ENCODE results near the gene KCNQ2. TPM values are rescaled to one million over a fixed set of nuclear protein-coding genes. Genes with fewer than 3 reads are reported as not detected.

KCNQ2 gene
- total RNA-seq, 1 donor from 2014 or later = 11.5 TPM

DNA sequence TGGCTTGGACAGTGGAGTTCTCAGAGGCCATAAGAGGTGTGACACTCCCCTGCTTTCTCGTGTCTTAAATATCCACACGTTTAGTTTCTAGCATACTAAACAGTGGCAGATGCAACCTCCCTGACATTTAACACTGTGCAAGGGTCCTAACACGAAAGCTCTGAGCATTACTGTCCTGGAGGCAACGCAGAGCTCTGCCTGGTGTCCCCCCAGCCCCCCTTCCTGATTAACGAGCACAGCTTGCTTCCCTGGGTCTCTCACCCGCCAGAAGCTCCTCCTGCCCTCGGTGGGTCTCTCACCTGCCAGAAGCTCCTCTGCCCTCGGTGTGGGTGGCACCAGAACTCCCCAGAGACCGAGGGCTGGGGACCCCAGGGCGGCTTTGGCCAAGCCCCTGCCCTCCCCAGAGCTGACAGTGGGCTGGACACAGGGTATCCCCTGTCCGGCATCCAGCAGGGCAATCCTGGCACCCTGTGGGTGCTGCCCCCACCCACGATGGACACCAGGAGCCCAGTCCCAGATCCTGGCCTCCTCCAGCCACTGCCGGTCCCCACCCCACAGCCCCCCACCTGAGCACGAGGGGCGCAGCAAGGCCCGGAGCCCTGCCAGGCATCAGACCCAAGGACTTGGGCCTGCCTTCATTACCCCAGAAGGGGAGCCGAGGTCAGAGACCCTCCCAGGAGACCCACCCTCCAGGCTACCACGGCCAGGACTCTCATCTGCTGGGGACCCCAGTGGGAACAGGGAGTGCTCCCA, 12.4 kb upstream of the KCNQ2 start:
- H3K27me3 ChIP-seq (ENCODE audit: insufficient read depth, low read length) = peaks cover 7% of the 10 kb centered on the region
- H3K27me3 Mint-ChIP-seq (ENCODE audit: low read depth, unreplicated experiment) = peaks cover 39% of the 10 kb centered on the region
- FAIRE-seq = no peak

DNA sequence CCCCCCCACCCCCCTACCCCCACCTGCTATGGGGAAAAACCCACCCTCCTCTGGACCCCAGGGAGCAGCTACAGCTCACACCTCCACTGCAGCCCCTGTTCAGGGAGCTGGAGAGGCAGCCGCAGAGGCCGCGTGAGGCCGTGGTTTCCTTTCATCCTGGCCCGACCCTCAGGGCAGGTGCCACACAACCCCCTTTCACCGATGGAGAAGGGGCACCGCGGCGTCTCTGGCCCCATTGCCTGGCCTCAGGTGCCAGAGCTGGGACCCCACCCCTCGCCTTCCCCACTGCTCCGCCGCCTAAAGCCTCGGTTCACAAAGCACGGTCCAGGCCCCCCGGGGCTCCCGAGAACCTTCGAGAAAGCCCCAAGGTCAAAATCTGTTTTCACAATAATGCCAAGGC, 11.8 kb upstream of the KCNQ2 start:
- Histone ChIP-seq H3K79me2 (ENCODE audit: insufficient read depth, low read length) (no peaks in the 10 kb centered on the region), H3K4me3 (ENCODE audit: insufficient read depth, low read depth, low read length) (no peak overlapping the region), H3K27ac (ENCODE audit: low read depth, low read length) (no peak overlapping the region), H2AFZ (ENCODE audit: low read depth, low read length) (no peak overlapping the region), H3K9ac (ENCODE audit: low read length) (no peak overlapping the region), H3K27me3 (ENCODE audit: insufficient read depth, low read length) (peaks cover 7% of the 10 kb centered on the region), H3K4me2 (ENCODE audit: low read length) (no peak overlapping the region), H3K9me3 (ENCODE audit: insufficient read depth, low read depth, low read length) (no peaks in the 10 kb centered on the region), H3K4me1 (ENCODE audit: insufficient read depth, low read length) (peaks cover 3% of the 10 kb centered on the region), H3K36me3 (ENCODE audit: insufficient read depth, low read length) (no peaks in the 10 kb centered on the region), H4K20me1 (ENCODE audit: insufficient read depth, low read length) (peaks cover 7% of the 10 kb centered on the region)
- Mint-ChIP-seq H3K4me3 (ENCODE audit: unreplicated experiment) (no peak overlapping the region), H3K9me3 (ENCODE audit: unreplicated experiment) (peaks cover 2% of the 10 kb centered on the region), H3K36me3 (ENCODE audit: low read depth, unreplicated experiment) (peaks cover 2% of the 10 kb centered on the region), H3K27me3 (ENCODE audit: low read depth, unreplicated experiment) (peaks cover 37% of the 10 kb centered on the region), H3K27ac (ENCODE audit: unreplicated experiment) (no peak overlapping the region), H3K4me1 (ENCODE audit: low read depth, unreplicated experiment) (no peaks in the 10 kb centered on the region)
- DNase-seq (ENCODE audit: low read depth) = no peak
- TF ChIP-seq, protein P1, sequence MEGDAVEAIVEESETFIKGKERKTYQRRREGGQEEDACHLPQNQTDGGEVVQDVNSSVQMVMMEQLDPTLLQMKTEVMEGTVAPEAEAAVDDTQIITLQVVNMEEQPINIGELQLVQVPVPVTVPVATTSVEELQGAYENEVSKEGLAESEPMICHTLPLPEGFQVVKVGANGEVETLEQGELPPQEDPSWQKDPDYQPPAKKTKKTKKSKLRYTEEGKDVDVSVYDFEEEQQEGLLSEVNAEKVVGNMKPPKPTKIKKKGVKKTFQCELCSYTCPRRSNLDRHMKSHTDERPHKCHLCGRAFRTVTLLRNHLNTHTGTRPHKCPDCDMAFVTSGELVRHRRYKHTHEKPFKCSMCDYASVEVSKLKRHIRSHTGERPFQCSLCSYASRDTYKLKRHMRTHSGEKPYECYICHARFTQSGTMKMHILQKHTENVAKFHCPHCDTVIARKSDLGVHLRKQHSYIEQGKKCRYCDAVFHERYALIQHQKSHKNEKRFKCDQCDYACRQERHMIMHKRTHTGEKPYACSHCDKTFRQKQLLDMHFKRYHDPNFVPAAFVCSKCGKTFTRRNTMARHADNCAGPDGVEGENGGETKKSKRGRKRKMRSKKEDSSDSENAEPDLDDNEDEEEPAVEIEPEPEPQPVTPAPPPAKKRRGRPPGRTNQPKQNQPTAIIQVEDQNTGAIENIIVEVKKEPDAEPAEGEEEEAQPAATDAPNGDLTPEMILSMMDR (IDR thresholded peaks at IDR 0.05; ENCODE audit: insufficient read depth, low read depth, low read length) = no peak
- FAIRE-seq = no peak

More for the DNA sequence above, 12.4 kb upstream of the KCNQ2 start:
- H3K36me3 Mint-ChIP-seq (ENCODE audit: low read depth, unreplicated experiment) = peaks cover 2% of the 10 kb centered on the region
- Histone ChIP-seq H3K4me2 (ENCODE audit: low read length) (no peak overlapping the region), H3K36me3 (ENCODE audit: insufficient read depth, low read length) (no peaks in the 10 kb centered on the region), H2AFZ (ENCODE audit: low read depth, low read length) (no peak overlapping the region), H4K20me1 (ENCODE audit: insufficient read depth, low read length) (peaks cover 7% of the 10 kb centered on the region), H3K4me3 (ENCODE audit: insufficient read depth, low read depth, low read length) (no peak overlapping the region), H3K79me2 (ENCODE audit: insufficient read depth, low read length) (no peaks in the 10 kb centered on the region), H3K9me3 (ENCODE audit: insufficient read depth, low read depth, low read length) (no peaks in the 10 kb centered on the region), H3K4me1 (ENCODE audit: insufficient read depth, low read length) (peaks cover 3% of the 10 kb centered on the region), H3K27ac (ENCODE audit: low read depth, low read length) (no peak overlapping the region), H3K9ac (ENCODE audit: low read length) (no peak overlapping the region)
- H3K9me3 Mint-ChIP-seq (ENCODE audit: unreplicated experiment) = peaks cover 2% of the 10 kb centered on the region
- no peak overlapping the region for H3K4me3 Mint-ChIP-seq (ENCODE audit: unreplicated experiment)
- TF ChIP-seq, protein P1 (IDR thresholded peaks at IDR 0.05; ENCODE audit: insufficient read depth, low read depth, low read length) = no peak
- no peak for TF ChIP-seq EZH2 (IDR thresholded peaks at IDR 0.05; ENCODE audit: insufficient read depth, low read length)
- no peak for DNase-seq (ENCODE audit: low read depth)
- no peaks in the 10 kb centered on the region for H3K4me1 Mint-ChIP-seq (ENCODE audit: low read depth, unreplicated experiment)
- no peak overlapping the region for H3K27ac Mint-ChIP-seq (ENCODE audit: unreplicated experiment)

DNA sequence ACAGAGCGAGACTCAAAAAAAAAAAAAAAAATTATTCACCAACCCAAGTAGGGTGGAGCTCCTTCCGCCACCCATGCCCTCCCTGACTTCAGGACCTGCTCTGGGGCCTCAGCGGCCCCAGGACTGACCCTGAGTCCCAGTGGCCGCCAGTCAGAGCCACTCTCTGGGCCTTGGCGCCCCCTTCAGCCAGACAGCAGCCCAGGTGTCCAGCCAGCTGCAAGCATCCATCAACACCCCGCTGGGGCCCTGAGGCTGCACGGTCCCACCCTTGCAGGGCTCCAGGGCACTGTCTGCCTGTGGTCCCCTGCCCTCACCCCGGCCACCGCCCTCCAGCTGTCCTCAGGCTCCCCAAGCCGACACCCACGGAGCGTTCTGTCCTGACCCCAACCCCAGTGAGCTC, 11.4 kb upstream of the KCNQ2 start:
- FAIRE-seq = no peak
- Histone ChIP-seq H3K4me2 (ENCODE audit: low read length) (no peak overlapping the region), H4K20me1 (ENCODE audit: insufficient read depth, low read length) (peaks cover 7% of the 10 kb centered on the region), H2AFZ (ENCODE audit: low read depth, low read length) (no peak overlapping the region), H3K27ac (ENCODE audit: low read depth, low read length) (no peak overlapping the region), H3K9ac (ENCODE audit: low read length) (no peak overlapping the region), H3K4me3 (ENCODE audit: insufficient read depth, low read depth, low read length) (no peak overlapping the region), H3K9me3 (ENCODE audit: insufficient read depth, low read depth, low read length) (no peaks in the 10 kb centered on the region), H3K4me1 (ENCODE audit: insufficient read depth, low read length) (peaks cover 3% of the 10 kb centered on the region), H3K79me2 (ENCODE audit: insufficient read depth, low read length) (no peaks in the 10 kb centered on the region), H3K27me3 (ENCODE audit: insufficient read depth, low read length) (peaks cover 7% of the 10 kb centered on the region), H3K36me3 (ENCODE audit: insufficient read depth, low read length) (no peaks in the 10 kb centered on the region)
- no peak for DNase-seq (ENCODE audit: low read depth)
- TF ChIP-seq, protein P1 (IDR thresholded peaks at IDR 0.05; ENCODE audit: insufficient read depth, low read depth, low read length) = no peak
- no peak for TF ChIP-seq EZH2 (IDR thresholded peaks at IDR 0.05; ENCODE audit: insufficient read depth, low read length)
- no peak overlapping the region for H3K27ac Mint-ChIP-seq (ENCODE audit: unreplicated experiment)
- peaks cover 2% of the 10 kb centered on the region for H3K36me3 Mint-ChIP-seq (ENCODE audit: low read depth, unreplicated experiment)
- peaks cover 38% of the 10 kb centered on the region for H3K27me3 Mint-ChIP-seq (ENCODE audit: low read depth, unreplicated experiment)
- peaks cover 2% of the 10 kb centered on the region for H3K9me3 Mint-ChIP-seq (ENCODE audit: unreplicated experiment)
- H3K4me1 Mint-ChIP-seq (ENCODE audit: low read depth, unreplicated experiment) = no peaks in the 10 kb centered on the region
- no peak overlapping the region for H3K4me3 Mint-ChIP-seq (ENCODE audit: unreplicated experiment)
